Kidney epithelial cell (primary cell): ENCODE measurements around the gene DYNLT3. TPM values are rescaled to one million over a fixed set of nuclear protein-coding genes. Genes with fewer than 3 reads are reported as not detected.

ENCODE experiments used
- DNase-seq: peaks from one replicate; pipeline ENCODE4 v3.0.0-alpha.2; 2010; ENCODE audit warnings: low read depth
- H3K27me3 ChIP-seq: 2 replicates; pipeline ENCODE4 v1.6.0; 2011; ENCODE audit warnings: low read length; ENCODE audit not compliant: control insufficient read depth, insufficient read depth
- H3K36me3 ChIP-seq: 2 replicates; pipeline ENCODE4 v1.5.1; 2011; ENCODE audit warnings: low read length; ENCODE audit not compliant: control insufficient read depth, insufficient read depth
- H3K4me3 ChIP-seq: 2 replicates; pipeline ENCODE4 v1.5.1; 2011; ENCODE audit warnings: low read depth, mild to moderate bottlenecking, control low read depth, low read length
- total RNA-seq: library from RNA; depleted of rRNA; stranded (reverse); fragments of >200 nt; gene quantifications from 2 replicates; pipeline ENCODE4 v1.2.3, GENCODE V29; 2015
- TF ChIP-seq, protein P1 (sequence below): IDR thresholded peaks from 2 replicates; pipeline ENCODE4 v1.5.1; 2011; ENCODE audit warnings: mild to moderate bottlenecking, moderate library complexity, low read length, control low read depth, inconsistent platforms; ENCODE audit not compliant: insufficient read depth, poor library complexity, severe bottlenecking

Gene DYNLT3
- total RNA-seq, 1 donor from 2014 or later: 35.6 TPM

DNA sequence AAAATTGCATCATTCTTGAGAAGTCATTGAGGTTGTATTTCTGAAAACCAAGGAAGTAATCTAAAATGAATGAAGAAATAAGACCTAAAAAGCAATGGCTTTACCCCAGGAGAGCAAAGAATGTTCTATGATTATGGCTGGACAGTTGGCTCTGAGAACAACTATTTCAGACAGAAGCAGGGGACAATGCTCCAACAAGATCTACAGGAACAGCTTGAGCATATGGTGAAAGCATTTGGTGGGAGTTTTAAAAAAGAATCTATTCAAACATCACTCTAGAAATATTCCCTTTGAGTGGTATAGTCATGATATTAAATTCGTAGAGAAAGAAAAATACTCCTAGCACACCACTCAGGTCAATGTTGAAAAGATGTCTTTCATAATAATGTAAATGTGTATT, 26.7 kb downstream of the DYNLT3 start:
- DNase-seq: no peak
- no peaks in the 10 kb centered on the region for H3K27me3 ChIP-seq
- no peaks in the 10 kb centered on the region for H3K36me3 ChIP-seq
- H3K4me3 ChIP-seq: no peak overlapping the region
- TF ChIP-seq, protein P1, sequence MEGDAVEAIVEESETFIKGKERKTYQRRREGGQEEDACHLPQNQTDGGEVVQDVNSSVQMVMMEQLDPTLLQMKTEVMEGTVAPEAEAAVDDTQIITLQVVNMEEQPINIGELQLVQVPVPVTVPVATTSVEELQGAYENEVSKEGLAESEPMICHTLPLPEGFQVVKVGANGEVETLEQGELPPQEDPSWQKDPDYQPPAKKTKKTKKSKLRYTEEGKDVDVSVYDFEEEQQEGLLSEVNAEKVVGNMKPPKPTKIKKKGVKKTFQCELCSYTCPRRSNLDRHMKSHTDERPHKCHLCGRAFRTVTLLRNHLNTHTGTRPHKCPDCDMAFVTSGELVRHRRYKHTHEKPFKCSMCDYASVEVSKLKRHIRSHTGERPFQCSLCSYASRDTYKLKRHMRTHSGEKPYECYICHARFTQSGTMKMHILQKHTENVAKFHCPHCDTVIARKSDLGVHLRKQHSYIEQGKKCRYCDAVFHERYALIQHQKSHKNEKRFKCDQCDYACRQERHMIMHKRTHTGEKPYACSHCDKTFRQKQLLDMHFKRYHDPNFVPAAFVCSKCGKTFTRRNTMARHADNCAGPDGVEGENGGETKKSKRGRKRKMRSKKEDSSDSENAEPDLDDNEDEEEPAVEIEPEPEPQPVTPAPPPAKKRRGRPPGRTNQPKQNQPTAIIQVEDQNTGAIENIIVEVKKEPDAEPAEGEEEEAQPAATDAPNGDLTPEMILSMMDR: no peak

DNA sequence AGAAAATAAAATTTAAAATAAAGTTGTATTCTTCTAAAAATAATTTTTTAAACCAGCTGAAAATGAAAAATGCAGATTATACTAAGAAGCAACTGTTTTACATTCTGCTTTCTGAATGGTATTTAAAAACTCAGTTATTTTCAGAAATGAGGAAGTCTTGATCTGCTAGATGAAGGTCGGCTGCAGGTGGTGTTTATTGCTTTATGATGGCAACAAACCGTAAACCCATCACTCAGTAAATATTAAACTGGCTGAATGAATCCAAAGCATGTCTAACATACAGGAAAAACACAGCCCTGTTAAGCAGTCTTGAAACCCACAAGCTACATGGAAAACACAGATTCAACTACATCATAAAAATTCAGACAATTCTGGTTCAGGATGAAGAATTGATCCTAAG, 29.3 kb downstream of the DYNLT3 start:
- Histone ChIP-seq H3K4me3 (no peak overlapping the region), H3K36me3 (no peaks in the 10 kb centered on the region), H3K27me3 (no peaks in the 10 kb centered on the region)
- DNase-seq: no peak
- TF ChIP-seq, protein P1: no peak

DNA sequence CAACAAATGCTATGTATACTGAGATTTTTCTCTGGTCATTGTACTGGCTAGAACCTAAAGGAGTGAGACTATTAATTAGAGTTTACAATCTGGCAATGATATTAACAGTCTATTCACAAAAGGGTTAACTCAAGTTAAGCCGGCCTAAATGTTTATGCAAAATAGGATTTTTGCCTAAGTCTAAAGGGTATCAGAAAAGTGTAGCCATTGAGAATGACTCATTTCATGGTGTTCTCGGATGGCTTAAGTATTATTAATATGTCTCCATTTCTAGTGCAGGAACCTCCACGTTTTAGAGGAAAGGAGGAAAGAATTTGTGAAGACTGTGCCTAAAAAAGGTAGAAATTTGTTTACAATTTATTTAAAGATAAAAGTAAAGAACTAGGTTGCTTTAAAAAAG, 29.8 kb downstream of the DYNLT3 start:
- no peak for DNase-seq
- no peaks in the 10 kb centered on the region for H3K36me3 ChIP-seq
- no peaks in the 10 kb centered on the region for H3K27me3 ChIP-seq
- no peak overlapping the region for H3K4me3 ChIP-seq
- TF ChIP-seq, protein P1: no peak

DNA sequence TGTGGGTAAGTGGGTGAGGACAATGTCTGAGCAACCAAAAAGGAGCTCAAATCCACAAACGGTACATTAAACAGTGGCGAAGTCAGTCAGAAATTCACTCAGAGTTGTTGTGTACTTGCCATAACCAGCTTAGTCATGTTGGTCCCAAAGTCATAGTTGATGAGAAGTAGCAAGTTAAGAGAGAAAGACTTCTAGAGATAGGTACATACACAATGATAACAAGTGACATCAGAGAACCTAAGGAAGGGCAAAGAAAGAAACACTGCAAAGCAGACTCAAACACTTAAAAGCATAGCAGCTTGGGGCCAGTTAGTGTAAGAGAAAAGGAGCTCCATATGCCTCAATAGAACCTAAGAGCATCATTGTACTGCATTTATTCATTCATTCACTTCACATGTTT, 30.2 kb downstream of the DYNLT3 start:
- DNase-seq: no peak
- Histone ChIP-seq H3K4me3 (no peak overlapping the region), H3K36me3 (no peaks in the 10 kb centered on the region), H3K27me3 (no peaks in the 10 kb centered on the region)
- TF ChIP-seq, protein P1: no peak

DNA sequence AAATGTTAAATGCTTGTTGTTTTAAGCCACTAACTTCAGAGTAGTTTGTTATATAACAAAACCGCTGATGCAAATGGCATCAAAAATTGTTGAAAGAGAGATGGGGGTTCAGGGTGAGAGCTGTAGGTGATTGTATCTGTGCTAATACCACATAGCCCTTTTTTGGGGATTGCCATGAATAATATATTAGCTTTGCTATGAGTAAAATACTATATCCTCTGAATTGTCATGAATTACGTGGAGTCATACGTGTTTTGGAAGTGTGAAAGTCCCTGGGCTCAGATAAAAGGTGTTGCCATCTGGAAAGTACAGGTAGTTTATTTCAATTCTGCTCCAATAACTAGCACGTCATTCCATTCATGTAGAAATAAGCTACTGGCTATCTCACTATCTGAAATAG, 30.6 kb downstream of the DYNLT3 start:
- H3K4me3 ChIP-seq: no peak overlapping the region
- TF ChIP-seq, protein P1: no peak
- H3K27me3 ChIP-seq: no peaks in the 10 kb centered on the region
- H3K36me3 ChIP-seq: no peaks in the 10 kb centered on the region
- DNase-seq: no peak

DNA sequence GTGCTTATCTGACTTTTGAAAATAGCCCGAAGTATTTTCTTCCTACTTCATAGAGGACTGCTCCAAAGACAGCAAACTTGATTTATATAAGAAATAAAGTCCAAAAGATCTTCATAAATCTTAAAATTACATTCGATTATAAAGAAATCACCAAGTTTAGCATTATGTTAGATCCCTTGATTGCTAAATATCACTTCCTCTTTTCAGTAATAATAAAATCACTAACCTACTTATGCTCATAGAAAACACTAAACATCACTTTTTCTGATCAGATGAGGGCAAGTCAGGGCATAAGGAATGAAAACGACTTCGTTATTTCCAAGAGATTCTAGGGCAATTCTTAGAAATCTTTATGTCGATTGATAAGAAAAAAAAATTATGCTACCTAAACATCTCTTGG, 32.0 kb downstream of the DYNLT3 start:
- no peaks in the 10 kb centered on the region for H3K27me3 ChIP-seq
- no peak overlapping the region for H3K4me3 ChIP-seq
- no peaks in the 10 kb centered on the region for H3K36me3 ChIP-seq
- TF ChIP-seq, protein P1: no peak
- no peak for DNase-seq
